ENCODE results near the gene LRRC27. TPM values are rescaled to one million over a fixed set of nuclear protein-coding genes. Genes with fewer than 3 reads are reported as not detected.

LRRC27 gene
- total and polyA plus RNA-seq, 7 donors, result 2.2 to 8.3 (median 2.5) TPM

DNA sequence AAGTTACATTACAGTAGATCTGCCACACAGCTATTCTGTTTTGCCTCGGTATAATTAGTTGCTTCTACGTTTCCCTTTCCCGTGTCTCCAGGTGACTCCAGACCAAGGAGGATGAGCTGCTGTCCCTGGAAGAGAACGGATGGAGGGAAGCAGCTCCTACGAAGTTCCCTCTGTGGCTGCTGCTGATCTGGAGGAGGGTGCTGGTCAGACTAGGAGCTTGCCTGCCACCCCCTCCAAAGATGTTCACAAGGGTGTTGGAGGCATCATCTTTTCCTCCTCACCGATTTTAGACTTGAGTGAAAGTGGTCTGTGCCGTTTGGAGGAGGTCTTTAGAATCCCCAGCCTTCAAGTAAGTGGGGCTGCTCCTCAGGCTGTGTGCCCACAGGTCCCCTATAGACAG is 1.4 kb downstream of the LRRC27 start:
- TF ChIP-seq, protein P1, sequence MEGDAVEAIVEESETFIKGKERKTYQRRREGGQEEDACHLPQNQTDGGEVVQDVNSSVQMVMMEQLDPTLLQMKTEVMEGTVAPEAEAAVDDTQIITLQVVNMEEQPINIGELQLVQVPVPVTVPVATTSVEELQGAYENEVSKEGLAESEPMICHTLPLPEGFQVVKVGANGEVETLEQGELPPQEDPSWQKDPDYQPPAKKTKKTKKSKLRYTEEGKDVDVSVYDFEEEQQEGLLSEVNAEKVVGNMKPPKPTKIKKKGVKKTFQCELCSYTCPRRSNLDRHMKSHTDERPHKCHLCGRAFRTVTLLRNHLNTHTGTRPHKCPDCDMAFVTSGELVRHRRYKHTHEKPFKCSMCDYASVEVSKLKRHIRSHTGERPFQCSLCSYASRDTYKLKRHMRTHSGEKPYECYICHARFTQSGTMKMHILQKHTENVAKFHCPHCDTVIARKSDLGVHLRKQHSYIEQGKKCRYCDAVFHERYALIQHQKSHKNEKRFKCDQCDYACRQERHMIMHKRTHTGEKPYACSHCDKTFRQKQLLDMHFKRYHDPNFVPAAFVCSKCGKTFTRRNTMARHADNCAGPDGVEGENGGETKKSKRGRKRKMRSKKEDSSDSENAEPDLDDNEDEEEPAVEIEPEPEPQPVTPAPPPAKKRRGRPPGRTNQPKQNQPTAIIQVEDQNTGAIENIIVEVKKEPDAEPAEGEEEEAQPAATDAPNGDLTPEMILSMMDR (IDR thresholded peaks at IDR 0.05), result no peak
- intact Hi-C loops (cut with DNase I), result no loop called here
- Histone ChIP-seq H3K27me3 (ENCODE audit: insufficient read depth in 3 of 3, low read length in 2 of 3) (no peaks in the 10 kb centered on the region), H3K27ac (no peak overlapping the region), H3K4me3 (no peak overlapping the region), H3K9me3 (no peaks in the 10 kb centered on the region), H3K36me3 (ENCODE audit: insufficient read depth in 1 of 2, low read depth in 1 of 2) (peaks cover 0 to 5% of the 10 kb centered on the region in 2 donors), H3K4me1 (peaks cover 25% of the 10 kb centered on the region)
- 73 to 84% (median 79%) methylated on average over 7 of the region's 7 CpGs for WGBS, 3 donors
- ATAC-seq (no peak), DNase-seq (no peak)

DNA sequence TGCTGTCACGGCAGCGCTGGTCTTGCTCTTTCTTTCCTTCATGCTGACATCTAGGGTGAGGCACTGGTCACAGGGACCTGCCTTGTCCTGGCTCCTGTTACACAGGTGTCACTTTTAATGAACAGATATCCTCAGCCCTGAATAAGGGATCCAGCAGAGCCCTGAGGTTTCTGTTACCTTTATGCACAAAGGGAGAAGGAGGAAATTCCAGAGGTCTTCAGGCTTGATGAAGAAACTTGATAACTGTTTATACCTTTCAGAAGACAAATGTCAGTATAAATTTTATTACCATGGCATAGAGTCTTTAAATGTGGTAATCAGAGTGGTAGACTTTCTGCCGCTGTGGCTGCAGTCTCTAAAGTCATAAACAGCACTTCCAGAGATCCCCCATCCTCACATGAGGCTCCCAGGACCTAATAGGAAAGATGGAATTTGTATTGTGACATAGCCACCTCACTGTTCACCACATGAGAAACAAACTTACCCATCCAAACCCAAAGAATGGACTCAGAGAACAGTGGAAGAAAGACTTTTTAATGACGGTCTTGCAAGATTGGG is 2.7 kb downstream of the LRRC27 start:
- H3K4me1 ChIP-seq, result peaks cover 18% of the 10 kb centered on the region
- no peak overlapping the region for H3K4me3 ChIP-seq
- no peaks in the 10 kb centered on the region for H3K27me3 ChIP-seq (ENCODE audit: insufficient read depth in 3 of 3, low read length in 2 of 3)
- intact Hi-C loops (cut with DNase I), result no loop called here
- TF ChIP-seq, protein P1 (IDR thresholded peaks at IDR 0.05), result no peak
- no peak overlapping the region for H3K27ac ChIP-seq
- no peak for DNase-seq
- WGBS, 3 donors, result 89 to 92% (median 90%) methylated on average over 4 of the region's 4 CpGs
- ATAC-seq, result no peak
- no peaks in the 10 kb centered on the region for H3K9me3 ChIP-seq
- H3K36me3 ChIP-seq (ENCODE audit: insufficient read depth in 1 of 2, low read depth in 1 of 2), result peaks cover 0 to 5% of the 10 kb centered on the region in 2 donors

DNA sequence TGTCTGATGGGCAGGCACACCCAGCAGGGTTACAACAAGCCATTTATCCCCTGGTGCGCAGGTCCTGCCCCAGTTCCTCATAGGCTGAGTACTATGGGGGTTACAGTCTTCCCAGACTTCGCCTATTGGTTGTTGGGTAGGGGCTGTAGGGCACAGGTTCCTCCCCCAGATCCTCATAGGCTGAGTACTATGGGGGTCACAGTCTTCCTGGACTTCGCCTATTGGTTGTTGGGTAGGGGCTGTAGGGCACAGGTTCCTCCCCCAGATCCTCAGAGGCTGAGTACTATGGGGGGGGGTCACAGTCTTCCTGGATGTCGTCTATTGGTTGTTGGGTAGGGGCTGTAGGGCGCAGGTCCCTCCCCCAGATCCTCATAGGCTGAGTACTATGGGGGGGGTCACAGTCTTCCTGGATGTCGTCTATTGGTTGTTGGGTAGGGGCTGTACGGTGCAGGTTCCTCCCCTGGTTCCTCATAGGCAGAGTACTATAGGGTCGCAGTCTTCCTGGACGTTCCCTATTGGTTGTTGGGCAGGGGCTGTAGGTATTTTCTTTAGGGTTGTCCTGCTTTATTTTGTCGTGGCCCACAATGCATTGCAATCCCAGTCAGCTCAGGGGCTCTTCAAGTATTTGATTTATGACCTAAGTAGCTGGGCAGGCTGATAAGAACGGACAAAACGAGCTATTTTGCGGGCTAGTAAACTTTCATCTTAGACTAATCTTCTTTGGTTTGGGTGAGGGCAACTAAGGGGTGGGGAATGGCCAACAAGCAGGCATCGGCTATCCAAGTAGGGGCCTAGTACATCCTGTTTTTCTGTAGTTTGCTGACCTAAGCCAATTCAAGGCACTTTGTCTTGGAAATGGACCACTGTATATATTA is 3.4 kb downstream of the LRRC27 start:
- H3K27ac ChIP-seq, result no peak overlapping the region
- TF ChIP-seq, protein P1 (IDR thresholded peaks at IDR 0.05), result no peak
- no peak for DNase-seq
- peaks cover 0 to 5% of the 10 kb centered on the region in 2 donors for H3K36me3 ChIP-seq (ENCODE audit: insufficient read depth in 1 of 2, low read depth in 1 of 2)
- no peaks in the 10 kb centered on the region for H3K9me3 ChIP-seq
- WGBS, 3 donors, result 86 to 89% (median 86%) methylated on average over 14 of the region's 14 CpGs
- peaks cover 11% of the 10 kb centered on the region for H3K4me1 ChIP-seq
- intact Hi-C loops (cut with DNase I), result no loop called here
- H3K27me3 ChIP-seq (ENCODE audit: insufficient read depth in 3 of 3, low read length in 2 of 3), result no peaks in the 10 kb centered on the region
- H3K4me3 ChIP-seq, result no peak overlapping the region
- ATAC-seq, result no peak

DNA sequence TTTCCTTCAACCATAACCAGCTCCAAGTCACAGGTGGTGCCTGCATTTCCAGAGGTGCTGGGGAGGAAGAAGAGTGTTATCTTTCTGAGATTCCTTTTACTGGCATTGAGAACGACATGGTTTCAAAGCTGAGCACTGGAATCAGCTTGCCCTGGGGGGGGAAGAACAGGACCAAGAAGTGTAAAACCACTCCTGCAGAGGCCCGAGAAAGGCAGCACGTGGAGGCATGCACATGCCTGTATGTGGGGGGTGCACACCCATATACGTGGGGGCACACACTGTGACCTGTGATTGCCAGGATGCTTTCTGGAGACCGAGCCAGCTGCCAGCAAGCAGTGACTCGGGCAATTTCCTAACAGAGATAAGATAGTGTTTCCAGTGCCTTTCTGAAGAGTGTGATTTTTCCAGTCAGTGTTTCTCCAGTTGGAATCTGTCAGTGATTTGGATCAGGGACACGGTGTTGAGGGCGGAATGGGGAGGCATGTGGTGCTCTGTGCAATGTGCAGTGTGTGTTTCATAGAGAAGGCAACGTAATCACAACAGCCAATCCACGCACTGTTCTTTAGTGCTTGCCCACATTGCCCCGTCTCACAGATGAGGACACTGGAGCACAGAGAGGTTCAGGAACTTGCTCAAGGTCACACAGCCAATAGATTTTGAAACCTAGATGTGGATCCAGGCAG is 4.2 kb downstream of the LRRC27 start:
- Histone ChIP-seq H3K27me3 (ENCODE audit: insufficient read depth in 3 of 3, low read length in 2 of 3) (no peaks in the 10 kb centered on the region), H3K27ac (no peak overlapping the region), H3K9me3 (no peaks in the 10 kb centered on the region), H3K4me1 (peaks cover 7% of the 10 kb centered on the region), H3K36me3 (ENCODE audit: insufficient read depth in 1 of 2, low read depth in 1 of 2) (peaks cover 0 to 5% of the 10 kb centered on the region in 2 donors), H3K4me3 (no peak overlapping the region)
- DNase-seq (no peak), ATAC-seq (no peak)
- TF ChIP-seq, protein P1 (IDR thresholded peaks at IDR 0.05), result no peak
- intact Hi-C loops (cut with DNase I), result no loop called here
- WGBS, 3 donors, result 74 to 76% (median 74%) methylated on average over 11 of the region's 11 CpGs
